Vagina (tissue), 2 donors: Measurements from ENCODE around the gene TMCC2. TPM values are rescaled to one million over a fixed set of nuclear protein-coding genes. Genes with fewer than 3 reads are reported as not detected.
A peak's percentile ranks its signal among the peaks of the same experiment; 100 is the strongest.

Experiments used
- DNase-seq, 2 donors: peaks; one replicate each; pipeline ENCODE4 v3.0.0-alpha.2; 2017; ENCODE audit errors: extremely low spot score in 2 of 2
- H3K27ac ChIP-seq: fragments of 200-600 bp; sonication (generic); one replicate; pipeline ENCODE4 v1.5.1; 2019
- H3K27me3 ChIP-seq: fragments of 200-600 bp; sonication (generic); one replicate; pipeline ENCODE4 v1.5.1; 2019
- H3K36me3 ChIP-seq, 2 donors: fragments of 200-600 bp; sonication (generic); one replicate each; pipeline ENCODE4 v1.5.1; 2017 to 2019
- H3K4me1 ChIP-seq: fragments of 200-600 bp; sonication (generic); one replicate; pipeline ENCODE4 v1.5.1; 2019
- H3K4me3 ChIP-seq, 2 donors: fragments of 200-600 bp; sonication (generic); 1 replicate in 1 of 2; 2 replicates in 1 of 2; pipeline ENCODE4 v1.5.1; 2016 to 2019
- H3K9me3 ChIP-seq: fragments of 200-600 bp; sonication (generic); one replicate; pipeline ENCODE4 v1.5.1; 2019
- CTCF ChIP-seq, 3 experiments: fragments of 450-650 bp in 2 of 3; fragments of 200-600 bp in 1 of 3; sonication (generic) in 1 of 3; IDR thresholded peaks; one replicate each; pipeline ENCODE4 v1.5.1; 2017 to 2019; ENCODE audit warnings: antibody characterized with exemption in 3 of 3, mild to moderate bottlenecking in 2 of 3, moderate library complexity in 2 of 3
- POLR2A ChIP-seq, 2 donors: fragments of 450-650 bp; IDR thresholded peaks; one replicate each; pipeline ENCODE4 v1.6.1; 2017; ENCODE audit warnings: antibody characterized with exemption in 2 of 2, mild to moderate bottlenecking in 2 of 2, moderate library complexity in 2 of 2
- POLR2AphosphoS5 ChIP-seq, 2 donors: sonication (generic); formaldehyde crosslinking; IDR thresholded peaks; one replicate each; pipeline ENCODE4 v1.9.0; 2017; ENCODE audit warnings: antibody characterized with exemption in 2 of 2, mild to moderate bottlenecking in 2 of 2, low read depth in 1 of 2; ENCODE audit not compliant: insufficient read depth in 1 of 2
- intact Hi-C: fragments of 100-400 bp; cut with DNase I; formaldehyde crosslinking; loops from one replicate; pipeline ENCODE4 v1.15.1; 2023
- total RNA-seq: library from RNA; depleted of rRNA; stranded (reverse); fragments of >200 nt; gene quantifications from one replicate; pipeline ENCODE4 v1.2.3, GENCODE V29; 2016

TMCC2 gene
- total RNA-seq, 1 donor from 2014 or later = 4.9 TPM

- H3K9me3 ChIP-seq = no peaks in the 10 kb centered on the region
- H3K4me3 ChIP-seq = no peak overlapping the region
- H3K27ac ChIP-seq = peak overlapping the region; percentile 7
- DNase-seq = no peak
- H3K27me3 ChIP-seq = no peaks in the 10 kb centered on the region
- intact Hi-C loops = loop anchor here (10.0 kb wide), 2 partner anchors 135 to 275 kb away; no protein-coding TSS in a partner anchor
- peaks cover 25% of the 10 kb centered on the region for H3K4me1 ChIP-seq
- no peaks in the 10 kb centered on the region for H3K36me3 ChIP-seq
- no peak for TF ChIP-seq POLR2AphosphoS5 (IDR thresholded peaks at IDR 0.05; ENCODE audit: insufficient read depth in 1 of 2, low read depth in 1 of 2)
- TF ChIP-seq CTCF (IDR thresholded peaks at IDR 0.05) = no peak
- no peak for TF ChIP-seq POLR2A (IDR thresholded peaks at IDR 0.05)
Observed at GRCh38 chr1:205249651-205250050, 21.9 kb downstream of the TMCC2 start.

GRCh38 chr1:205250699-205251098 is 23.0 kb downstream of the TMCC2 start:
- TF ChIP-seq POLR2AphosphoS5 (IDR thresholded peaks at IDR 0.05; ENCODE audit: insufficient read depth in 1 of 2, low read depth in 1 of 2) (no peak), POLR2A (IDR thresholded peaks at IDR 0.05) (no peak), CTCF (IDR thresholded peaks at IDR 0.05) (no peak)
- Histone ChIP-seq H3K4me1 (peaks cover 25% of the 10 kb centered on the region), H3K36me3 (no peaks in the 10 kb centered on the region), H3K9me3 (no peaks in the 10 kb centered on the region), H3K27me3 (no peaks in the 10 kb centered on the region), H3K4me3 (no peak overlapping the region), H3K27ac (no peak overlapping the region)
- no peak for DNase-seq
- intact Hi-C loops = loop anchor here (10.0 kb wide), 2 partner anchors 136 to 276 kb away; no protein-coding TSS in a partner anchor

- intact Hi-C loops = loop anchor here (10.0 kb wide), 2 partner anchors 137 to 277 kb away; no protein-coding TSS in a partner anchor
- H3K27ac ChIP-seq = no peak overlapping the region
Observed at GRCh38 chr1:205251576-205251975, 23.8 kb downstream of the TMCC2 start.

GRCh38 chr1:205255941-205256780 is 28.4 kb downstream of the TMCC2 start:
- H3K4me1 ChIP-seq = peaks cover 15% of the 10 kb centered on the region
- H3K9me3 ChIP-seq = no peaks in the 10 kb centered on the region
- H3K36me3 ChIP-seq = no peaks in the 10 kb centered on the region
- no peaks in the 10 kb centered on the region for H3K27me3 ChIP-seq
- no peak overlapping the region for H3K27ac ChIP-seq
- intact Hi-C loops = loop anchor here (10.0 kb wide), 2 partner anchors 141 to 281 kb away; no protein-coding TSS in a partner anchor
- DNase-seq = no peak
- TF ChIP-seq CTCF (IDR thresholded peaks at IDR 0.05) = peak; percentile 78 to 99 (median 97)
- peak in 1 of 2 donors; percentile 68 for TF ChIP-seq POLR2AphosphoS5 (IDR thresholded peaks at IDR 0.05; ENCODE audit: insufficient read depth in 1 of 2, low read depth in 1 of 2)
- no peak for TF ChIP-seq POLR2A (IDR thresholded peaks at IDR 0.05)
- no peak overlapping the region for H3K4me3 ChIP-seq

More at GRCh38 chr1:205251576-205251975, 23.8 kb downstream of the TMCC2 start:
- H3K27me3 ChIP-seq = no peaks in the 10 kb centered on the region
- no peak overlapping the region for H3K4me3 ChIP-seq
- no peaks in the 10 kb centered on the region for H3K9me3 ChIP-seq
- no peak for DNase-seq
- TF ChIP-seq POLR2AphosphoS5 (IDR thresholded peaks at IDR 0.05; ENCODE audit: insufficient read depth in 1 of 2, low read depth in 1 of 2) (no peak), POLR2A (IDR thresholded peaks at IDR 0.05) (no peak), CTCF (IDR thresholded peaks at IDR 0.05) (no peak)
- H3K4me1 ChIP-seq = peaks cover 25% of the 10 kb centered on the region
- no peaks in the 10 kb centered on the region for H3K36me3 ChIP-seq
